Uterus (tissue), 4 donors: ENCODE data around the gene ZNF396. TPM values are rescaled to one million over a fixed set of nuclear protein-coding genes. Genes with fewer than 3 reads are reported as not detected.

Experiments
- DNase-seq, 2 donors: peaks; one replicate each; pipeline ENCODE4 v3.0.0-alpha.2; 2019 to 2020
- H3K27ac ChIP-seq, 2 donors: fragments of 200-600 bp; sonication (generic); 1 replicate in 1 of 2; 2 replicates in 1 of 2; pipeline ENCODE4 v1.5.1; 2016 to 2018
- H3K27me3 ChIP-seq, 2 donors: fragments of 200-600 bp; sonication (generic); one replicate each; pipeline ENCODE4 v1.5.1; 2018 to 2019; ENCODE audit warnings: control low read depth in 1 of 2
- H3K36me3 ChIP-seq, 2 donors: fragments of 200-600 bp; sonication (generic); one replicate each; pipeline ENCODE4 v1.5.1; 2019; ENCODE audit warnings: control low read depth in 1 of 2
- H3K4me1 ChIP-seq, 2 donors: fragments of 200-600 bp; sonication (generic); one replicate each; pipeline ENCODE4 v1.5.1; 2018 to 2019; ENCODE audit warnings: control low read depth in 1 of 2
- H3K4me3 ChIP-seq, 2 donors: fragments of 200-600 bp; sonication (generic); 1 replicate in 1 of 2; 2 replicates in 1 of 2; pipeline ENCODE4 v1.5.1; 2018 to 2019; ENCODE audit warnings: mild to moderate bottlenecking in 1 of 2
- H3K9me3 ChIP-seq, 2 donors: fragments of 200-600 bp; sonication (generic); one replicate each; pipeline ENCODE4 v1.5.1; 2019; ENCODE audit warnings: control low read depth in 1 of 2
- POLR2A ChIP-seq, 2 donors: fragments of 450-650 bp; IDR thresholded peaks; one replicate each; pipeline ENCODE4 v1.6.1; 2016; ENCODE audit warnings: antibody characterized with exemption in 2 of 2, mild to moderate bottlenecking in 1 of 2, moderate library complexity in 1 of 2
- intact Hi-C: fragments of 100-400 bp; cut with DNase I; formaldehyde crosslinking; loops from one replicate; pipeline ENCODE4 v1.15.1; 2023; ENCODE audit warnings: low total_unique reads
- total RNA-seq, 4 donors: library from RNA; depleted of rRNA in 3 of 4; stranded (reverse); fragments of >200 nt in 3 of 4; gene quantifications; one replicate each; pipeline versions ENCODE4 v1.1.0 to v1.2.4, GENCODE V29; 2014 to 2023
- TF ChIP-seq, protein P1 (sequence below), 4 experiments: fragments of 200-600 bp in 2 of 4; fragments of 450-650 bp in 2 of 4; sonication (generic) in 2 of 4; IDR thresholded peaks; one replicate each; pipeline ENCODE4 v1.5.1; 2016 to 2019; ENCODE audit warnings: antibody characterized with exemption in 4 of 4, mild to moderate bottlenecking in 2 of 4, moderate library complexity in 1 of 4
- donor health status: DM: yes; HTN: yes; CAD: no.

ZNF396 gene
- total RNA-seq, 4 donors from 2014 or later: 0.26 to 3.9 (median 1.0) TPM

- no peak for TF ChIP-seq POLR2A (IDR thresholded peaks at IDR 0.05)
- TF ChIP-seq, protein P1, sequence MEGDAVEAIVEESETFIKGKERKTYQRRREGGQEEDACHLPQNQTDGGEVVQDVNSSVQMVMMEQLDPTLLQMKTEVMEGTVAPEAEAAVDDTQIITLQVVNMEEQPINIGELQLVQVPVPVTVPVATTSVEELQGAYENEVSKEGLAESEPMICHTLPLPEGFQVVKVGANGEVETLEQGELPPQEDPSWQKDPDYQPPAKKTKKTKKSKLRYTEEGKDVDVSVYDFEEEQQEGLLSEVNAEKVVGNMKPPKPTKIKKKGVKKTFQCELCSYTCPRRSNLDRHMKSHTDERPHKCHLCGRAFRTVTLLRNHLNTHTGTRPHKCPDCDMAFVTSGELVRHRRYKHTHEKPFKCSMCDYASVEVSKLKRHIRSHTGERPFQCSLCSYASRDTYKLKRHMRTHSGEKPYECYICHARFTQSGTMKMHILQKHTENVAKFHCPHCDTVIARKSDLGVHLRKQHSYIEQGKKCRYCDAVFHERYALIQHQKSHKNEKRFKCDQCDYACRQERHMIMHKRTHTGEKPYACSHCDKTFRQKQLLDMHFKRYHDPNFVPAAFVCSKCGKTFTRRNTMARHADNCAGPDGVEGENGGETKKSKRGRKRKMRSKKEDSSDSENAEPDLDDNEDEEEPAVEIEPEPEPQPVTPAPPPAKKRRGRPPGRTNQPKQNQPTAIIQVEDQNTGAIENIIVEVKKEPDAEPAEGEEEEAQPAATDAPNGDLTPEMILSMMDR (IDR thresholded peaks at IDR 0.05): no peak
- intact Hi-C loops: no loop called here
- no peaks in the 10 kb centered on the region for H3K9me3 ChIP-seq
These were observed 33.4 kb upstream of the ZNF396 start for GRCh38 chr18:35410561-35410960.

GRCh38 chr18:35409911-35410310, 32.8 kb upstream of the ZNF396 start:
- no peaks in the 10 kb centered on the region for H3K9me3 ChIP-seq
- TF ChIP-seq, protein P1 (IDR thresholded peaks at IDR 0.05): no peak
- TF ChIP-seq POLR2A (IDR thresholded peaks at IDR 0.05): no peak

More at GRCh38 chr18:35410561-35410960, 33.4 kb upstream of the ZNF396 start:
- no peaks in the 10 kb centered on the region for H3K4me1 ChIP-seq
- no peak overlapping the region for H3K27ac ChIP-seq
- H3K27me3 ChIP-seq: no peaks in the 10 kb centered on the region
- no peak for DNase-seq
- no peaks in the 10 kb centered on the region for H3K36me3 ChIP-seq
- no peak overlapping the region for H3K4me3 ChIP-seq

GRCh38 chr18:35408843-35409261, 31.7 kb upstream of the ZNF396 start:
- Histone ChIP-seq H3K36me3 (no peaks in the 10 kb centered on the region), H3K9me3 (no peaks in the 10 kb centered on the region), H3K4me1 (no peaks in the 10 kb centered on the region), H3K27ac (no peak overlapping the region), H3K4me3 (no peak overlapping the region), H3K27me3 (no peaks in the 10 kb centered on the region)
- no peak for DNase-seq
- TF ChIP-seq, protein P1 (IDR thresholded peaks at IDR 0.05): no peak
- no peak for TF ChIP-seq POLR2A (IDR thresholded peaks at IDR 0.05)
- intact Hi-C loops: no loop called here

More at GRCh38 chr18:35409911-35410310, 32.8 kb upstream of the ZNF396 start:
- Histone ChIP-seq H3K27me3 (no peaks in the 10 kb centered on the region), H3K4me1 (no peaks in the 10 kb centered on the region), H3K4me3 (no peak overlapping the region), H3K36me3 (no peaks in the 10 kb centered on the region), H3K27ac (no peak overlapping the region)
- intact Hi-C loops: no loop called here
- DNase-seq: no peak

- no peak overlapping the region for H3K27ac ChIP-seq
- H3K4me1 ChIP-seq: no peaks in the 10 kb centered on the region
- no peak overlapping the region for H3K4me3 ChIP-seq
- TF ChIP-seq, protein P1 (IDR thresholded peaks at IDR 0.05): peak; percentile 70 to 75 (median 73)
- TF ChIP-seq POLR2A (IDR thresholded peaks at IDR 0.05): no peak
- intact Hi-C loops: no loop called here
- peak in 1 of 2 donors; percentile 39 for DNase-seq
- no peaks in the 10 kb centered on the region for H3K36me3 ChIP-seq
- no peaks in the 10 kb centered on the region for H3K27me3 ChIP-seq
- no peaks in the 10 kb centered on the region for H3K9me3 ChIP-seq
These were observed 30.8 kb upstream of the ZNF396 start for GRCh38 chr18:35407871-35408481.

GRCh38 chr18:35406666-35407065, 29.5 kb upstream of the ZNF396 start:
- Histone ChIP-seq H3K4me3 (no peak overlapping the region), H3K9me3 (no peaks in the 10 kb centered on the region), H3K27ac (no peak overlapping the region), H3K27me3 (no peaks in the 10 kb centered on the region), H3K36me3 (no peaks in the 10 kb centered on the region), H3K4me1 (no peaks in the 10 kb centered on the region)
- DNase-seq: no peak
- intact Hi-C loops: no loop called here
- TF ChIP-seq, protein P1 (IDR thresholded peaks at IDR 0.05): no peak
- no peak for TF ChIP-seq POLR2A (IDR thresholded peaks at IDR 0.05)
